NCI-H2029 (cell line): ENCODE data around the gene MUC12.
"Not testable (repeated sequence)": the region's sequence is repeated elsewhere in the genome, so short reads cannot be mapped to it uniquely, and the experiment has no call there.

Experiments
- DNase-seq: peaks from one replicate; lab custom pipeline; 2025; lab: John Stamatoyannopoulos, UW

The MUC12 gene

DNA sequence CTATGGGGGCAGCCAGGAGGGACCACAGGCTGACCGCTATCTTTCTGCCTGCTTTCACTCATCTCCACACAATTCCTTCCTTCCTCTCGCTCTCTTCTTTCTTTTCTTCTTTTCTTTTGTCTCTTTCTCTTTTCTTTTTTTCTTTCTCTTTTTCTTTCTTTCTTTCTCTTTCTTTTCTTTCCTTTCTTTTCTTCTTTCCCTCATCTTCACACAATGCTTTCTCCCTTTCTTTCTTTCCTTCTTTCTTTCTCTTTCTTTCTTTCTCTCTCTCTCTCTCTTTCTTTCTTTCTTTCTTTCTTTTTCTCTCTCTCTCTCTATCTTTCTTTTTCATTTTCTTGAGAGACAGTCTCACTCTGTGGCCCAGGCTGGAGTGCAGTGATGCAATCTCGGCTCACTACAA, 6.8 kb upstream of the MUC12 start:
- DNase-seq: no peak

DNA sequence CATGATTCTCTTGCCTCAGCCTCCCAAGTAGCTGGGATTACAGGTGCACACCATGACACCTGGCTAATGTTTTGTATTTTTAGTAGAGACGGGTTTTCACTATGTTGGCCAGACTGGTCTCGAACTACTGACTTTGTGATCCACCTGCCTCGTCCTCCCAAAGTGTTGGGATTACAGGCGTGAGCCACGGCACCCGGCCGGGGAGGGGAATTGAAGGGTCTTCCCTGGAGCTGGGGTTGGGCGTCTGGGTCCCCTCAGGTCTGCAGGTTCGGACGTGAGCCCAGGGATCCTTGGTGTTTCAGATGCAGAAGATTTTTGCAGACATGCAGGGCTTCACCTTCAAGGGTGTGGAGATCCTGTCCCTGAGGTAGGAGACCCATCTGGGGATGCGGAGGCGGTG, 6.0 kb upstream of the MUC12 start:
- DNase-seq: no peak

DNA sequence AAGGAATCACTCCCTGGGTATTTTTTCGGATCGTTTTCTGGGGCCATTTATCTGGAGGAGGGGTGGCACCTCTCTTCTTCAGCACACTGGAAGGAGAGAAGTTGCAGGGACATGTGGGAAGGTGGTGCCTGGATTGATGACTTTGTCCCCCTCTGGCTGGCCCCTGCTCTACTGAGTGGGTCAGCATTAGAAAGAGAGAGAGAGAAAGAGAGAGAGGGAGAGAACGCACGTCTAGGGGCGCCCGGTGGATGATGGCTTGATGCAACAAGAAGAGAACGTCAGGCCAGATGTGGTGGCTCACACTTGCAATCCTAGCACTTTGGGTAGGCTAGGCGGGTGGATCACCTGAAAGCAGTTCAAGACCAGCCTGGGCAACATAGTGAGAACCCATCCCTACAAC, 5.5 kb upstream of the MUC12 start:
- DNase-seq: no peak

DNA sequence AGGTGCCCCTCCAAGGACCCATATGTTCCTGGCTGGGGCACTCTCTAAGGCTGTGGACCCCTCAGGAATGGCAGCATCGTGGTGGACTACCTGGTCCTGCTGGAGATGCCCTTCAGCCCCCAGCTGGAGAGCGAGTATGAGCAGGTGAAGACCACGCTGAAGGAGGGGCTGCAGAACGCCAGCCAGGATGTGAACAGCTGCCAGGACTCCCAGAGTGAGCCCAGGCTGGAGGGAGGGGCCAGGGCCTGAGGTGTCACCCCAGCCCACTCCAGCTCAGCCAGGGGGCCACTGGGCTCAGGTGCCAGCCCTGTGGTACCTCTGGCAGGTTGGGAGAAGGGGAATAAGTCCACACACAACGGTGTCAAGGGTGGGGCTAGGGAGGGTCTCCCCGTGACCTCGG, 4.7 kb upstream of the MUC12 start:
- DNase-seq: no peak

DNA sequence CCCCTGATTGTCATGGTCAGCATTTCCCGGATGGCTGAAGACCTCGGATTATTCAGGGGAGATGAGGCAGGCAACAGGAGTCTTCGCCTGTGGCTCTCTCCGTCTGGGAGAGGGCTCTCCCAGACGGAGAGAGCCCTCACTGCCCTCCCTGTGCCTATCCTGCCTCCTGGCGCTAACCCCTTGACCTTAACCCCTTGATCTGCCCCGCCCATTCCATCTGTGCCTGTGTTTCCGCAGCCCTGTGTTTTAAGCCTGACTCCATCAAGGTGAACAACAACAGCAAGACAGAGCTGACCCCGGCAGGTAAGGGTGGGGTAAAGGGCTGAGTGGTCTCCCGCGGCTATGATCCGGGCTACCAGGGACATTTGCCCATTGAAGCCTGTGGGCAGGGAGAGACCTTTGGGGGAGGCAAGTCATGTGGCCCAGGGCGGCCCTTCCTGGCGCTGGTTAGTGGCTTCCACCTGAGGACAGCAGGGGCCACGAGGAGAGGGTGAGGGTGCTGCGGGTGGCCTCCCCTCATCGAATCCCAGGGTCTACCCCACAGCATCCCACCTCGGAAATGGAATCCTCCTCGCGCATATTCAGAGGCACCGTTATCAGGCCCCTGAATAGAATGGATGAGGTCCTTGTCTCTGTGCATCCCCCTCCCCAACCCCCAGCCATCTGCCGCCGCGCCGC, 4.2 kb upstream of the MUC12 start:
- no peak for DNase-seq

DNA sequence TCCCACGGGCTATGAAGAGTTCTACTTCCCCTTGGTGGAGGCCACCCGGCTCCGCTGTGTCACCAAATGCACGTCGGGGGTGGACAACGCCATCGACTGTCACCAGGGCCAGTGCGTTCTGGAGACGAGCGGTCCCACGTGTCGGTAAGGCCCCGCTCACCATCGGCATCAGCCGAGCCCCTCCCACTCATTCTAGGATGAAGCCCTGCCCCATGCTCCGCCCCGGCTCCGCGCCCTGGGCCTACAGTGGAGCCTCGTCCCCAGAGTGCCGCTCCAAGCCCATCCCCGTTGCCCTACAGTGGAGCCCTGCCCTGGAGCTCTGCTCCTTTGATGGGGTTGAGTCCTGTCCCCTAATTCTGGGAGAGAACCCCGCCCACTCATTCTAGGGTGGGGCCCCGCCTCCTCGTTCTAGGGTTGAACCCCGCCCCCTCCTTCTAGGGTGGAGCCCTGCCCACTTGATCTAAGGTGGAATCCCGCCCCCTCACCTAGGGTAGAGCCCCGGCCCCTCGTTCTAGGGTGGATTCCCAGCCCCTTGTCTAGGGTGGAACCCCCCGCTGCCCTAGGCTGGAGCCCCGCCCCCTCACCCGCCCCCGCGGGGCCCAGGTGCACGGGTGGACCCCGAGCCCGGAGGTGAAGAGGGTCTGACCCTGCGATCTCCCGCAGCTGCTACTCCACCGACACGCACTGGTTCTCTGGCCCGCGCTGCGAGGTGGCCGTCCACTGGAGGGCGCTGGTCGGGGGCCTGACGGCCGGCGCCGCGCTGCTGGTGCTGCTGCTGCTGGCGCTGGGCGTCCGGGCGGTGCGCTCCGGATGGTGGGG, 3.4 kb upstream of the MUC12 start:
- no peak for DNase-seq

DNA sequence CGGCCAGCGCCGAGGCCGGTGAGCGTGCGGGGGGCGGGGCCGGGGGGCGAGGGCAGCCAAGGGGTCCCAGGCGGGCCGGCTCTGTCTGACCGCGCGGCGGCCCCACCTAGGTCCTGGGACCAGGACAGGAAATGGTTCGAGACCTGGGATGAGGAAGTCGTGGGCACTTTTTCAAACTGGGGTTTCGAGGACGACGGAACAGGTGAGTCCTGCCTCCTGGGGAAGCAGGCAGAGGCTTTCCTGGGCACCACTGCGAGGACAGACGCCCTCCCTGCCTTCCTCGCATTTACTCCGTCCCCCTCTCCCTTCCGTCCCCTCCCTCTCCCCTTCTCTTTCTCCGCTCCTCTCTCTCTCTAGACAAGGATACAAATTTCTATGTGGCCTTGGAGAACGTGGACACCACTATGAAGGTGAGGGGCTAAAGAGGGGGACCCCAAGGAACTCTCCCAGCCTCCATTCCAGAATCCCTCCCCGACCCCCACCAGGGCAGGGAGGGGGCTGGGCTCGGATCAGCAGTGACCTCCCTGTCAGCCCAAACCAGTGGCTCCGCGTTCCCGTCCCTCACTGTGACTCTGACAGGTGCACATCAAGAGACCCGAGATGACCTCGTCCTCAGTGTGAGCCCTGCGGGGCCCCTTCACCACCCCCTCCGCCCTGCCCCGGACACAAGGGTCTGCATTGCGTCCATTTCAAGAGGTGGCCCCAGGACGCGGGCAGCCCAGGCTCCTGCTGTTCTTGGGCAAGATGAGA, 2.6 kb upstream of the MUC12 start:
- DNase-seq: no peak

DNA sequence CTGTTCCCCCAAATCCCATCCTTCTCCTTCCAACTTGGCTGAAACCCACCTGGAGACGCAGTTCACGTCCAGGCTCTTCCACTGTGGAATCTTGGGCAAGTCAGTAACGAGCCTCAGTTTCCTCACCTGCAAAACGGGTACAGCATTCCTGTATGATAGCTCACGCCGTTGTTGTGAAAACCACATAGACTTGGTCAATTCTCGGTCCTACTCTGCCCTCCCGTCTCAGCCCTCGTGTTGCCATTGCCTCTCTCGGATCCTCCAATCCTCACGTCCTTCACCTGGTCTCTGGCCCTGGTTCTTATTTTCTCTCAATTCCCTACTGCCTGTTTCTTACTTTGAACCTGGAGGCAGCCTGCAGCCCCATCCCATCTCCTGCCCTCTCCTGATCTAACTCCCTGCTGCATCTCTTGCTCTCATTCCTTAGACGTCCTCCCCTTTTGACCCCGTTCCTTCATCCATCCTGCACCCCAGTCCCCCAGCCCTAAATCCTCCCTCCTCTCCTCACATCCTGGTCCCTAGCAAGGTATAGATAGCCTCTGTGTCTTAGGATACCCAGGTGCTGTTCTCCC, 2.0 kb upstream of the MUC12 start:
- no peak for DNase-seq

DNA sequence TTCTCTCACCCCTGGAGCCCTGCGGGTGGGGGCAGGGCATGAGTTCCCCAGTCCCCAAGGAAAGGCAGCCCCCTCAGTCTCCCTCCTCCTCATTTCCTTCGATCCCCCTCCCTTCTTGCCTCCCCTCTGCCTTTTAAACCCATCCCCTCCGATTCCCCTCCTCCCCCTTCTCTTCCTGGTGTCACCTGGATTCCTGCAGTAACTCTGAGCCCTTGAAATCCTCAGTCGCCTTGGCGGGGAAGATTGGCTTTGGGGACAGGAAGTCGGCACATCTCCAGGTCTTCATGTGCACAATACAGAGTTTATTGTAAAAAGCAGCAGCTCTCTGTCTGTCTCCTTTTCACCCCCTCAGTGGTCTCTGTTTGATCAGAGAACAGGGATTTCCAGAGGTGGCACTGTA, 1.3 kb upstream of the MUC12 start:
- DNase-seq: no peak

DNA sequence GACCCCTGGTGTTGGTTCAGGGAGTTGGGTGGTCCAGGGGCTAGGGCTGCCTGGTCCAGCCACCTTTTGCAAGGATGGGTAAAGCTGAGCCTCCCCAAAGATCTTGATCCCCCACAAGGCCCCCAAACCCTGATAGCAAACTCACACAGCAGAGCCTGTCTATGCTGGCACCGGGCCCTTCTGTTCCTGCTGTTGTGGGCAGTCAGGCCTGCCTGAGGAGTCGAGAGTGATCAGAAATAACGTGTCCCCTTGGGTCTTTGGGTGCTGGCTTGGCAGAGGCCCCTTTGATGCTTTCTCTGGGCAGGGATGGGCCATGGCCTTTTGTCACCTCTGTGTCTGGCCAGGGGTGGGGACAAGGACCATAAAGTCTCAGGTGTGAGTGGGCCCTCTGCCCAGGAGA, 715 bp upstream of the MUC12 start:
- DNase-seq: no peak

DNA sequence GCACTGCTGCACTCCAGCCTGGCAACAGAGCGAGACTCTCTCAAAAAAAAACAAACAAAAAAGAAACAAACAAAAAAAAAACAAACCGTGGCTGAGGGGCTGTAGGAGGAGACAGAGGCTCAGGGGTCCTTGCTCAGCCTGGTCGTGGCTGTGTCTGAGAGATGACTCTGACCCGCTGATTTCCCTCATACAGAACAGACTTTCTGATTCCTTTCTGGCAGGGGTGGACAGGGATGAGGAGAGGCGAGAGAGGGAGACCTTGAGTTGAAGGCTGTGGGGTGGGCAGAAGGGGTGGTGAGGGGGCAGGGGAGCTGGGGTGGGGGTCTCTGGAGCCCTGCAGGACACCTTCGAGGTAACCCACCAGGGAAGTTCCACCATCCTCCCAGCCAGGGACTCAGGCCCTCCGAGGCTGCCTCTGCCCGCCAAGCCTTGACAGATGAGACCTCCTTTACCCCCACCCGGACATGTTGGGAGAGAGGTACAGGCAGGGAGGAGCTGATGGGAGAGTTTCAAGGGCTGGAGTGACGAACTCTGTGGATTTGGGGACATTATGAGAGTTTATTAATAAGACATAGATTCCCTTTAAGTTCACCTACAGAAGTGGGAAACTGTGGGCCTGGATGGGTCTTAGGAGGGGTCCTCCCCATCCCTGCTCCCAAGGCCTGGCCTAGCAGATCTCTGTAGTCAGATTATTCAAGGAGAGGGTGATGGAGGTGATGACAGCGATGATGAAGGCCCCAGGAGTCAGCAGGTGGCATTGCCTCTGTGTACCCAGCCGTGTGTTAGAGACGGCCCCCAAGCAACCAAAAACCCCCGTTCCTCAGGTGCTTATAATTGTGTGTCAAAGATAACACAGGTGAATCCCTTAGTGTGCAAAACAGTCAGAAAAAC, 2.0 kb downstream of the MUC12 start:
- DNase-seq: no peak

DNA sequence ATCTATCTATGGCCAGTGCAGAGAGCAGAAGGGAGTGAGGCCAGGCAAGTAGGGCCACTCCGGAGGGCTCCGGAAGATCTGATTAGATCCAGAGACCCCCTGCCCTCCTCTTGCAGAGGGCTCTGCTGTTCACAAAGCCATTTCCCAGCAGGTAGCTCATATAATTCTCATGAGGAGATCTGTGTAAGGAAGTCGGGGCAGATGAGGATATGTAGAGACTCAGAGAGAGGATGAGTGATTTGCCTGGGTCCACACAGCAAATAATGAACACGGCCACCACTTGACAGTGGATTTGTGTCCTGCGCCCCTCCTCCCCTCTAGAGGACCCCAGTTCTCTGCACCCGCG, 2.6 kb downstream of the MUC12 start:
- no peak for DNase-seq

DNA sequence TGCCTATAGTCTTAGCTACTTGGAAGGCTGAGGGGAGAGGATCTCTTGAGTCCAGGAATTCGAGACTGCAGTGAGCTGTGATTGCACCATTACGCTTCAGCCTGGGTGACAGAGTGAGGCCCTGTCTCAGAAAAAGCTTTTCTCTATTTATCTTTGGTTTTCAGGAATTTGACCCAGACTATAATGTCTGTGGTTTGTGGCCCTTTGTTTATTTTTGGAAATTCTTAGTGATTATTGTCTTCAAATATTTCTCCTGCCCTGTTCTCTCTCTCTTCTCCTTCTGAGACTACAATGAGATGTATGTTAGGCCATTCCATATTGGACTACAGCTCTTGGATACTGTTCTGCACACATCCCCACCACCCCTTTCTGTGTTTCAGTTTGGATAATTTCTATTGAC, 4.7 kb downstream of the MUC12 start:
- no peak for DNase-seq

DNA sequence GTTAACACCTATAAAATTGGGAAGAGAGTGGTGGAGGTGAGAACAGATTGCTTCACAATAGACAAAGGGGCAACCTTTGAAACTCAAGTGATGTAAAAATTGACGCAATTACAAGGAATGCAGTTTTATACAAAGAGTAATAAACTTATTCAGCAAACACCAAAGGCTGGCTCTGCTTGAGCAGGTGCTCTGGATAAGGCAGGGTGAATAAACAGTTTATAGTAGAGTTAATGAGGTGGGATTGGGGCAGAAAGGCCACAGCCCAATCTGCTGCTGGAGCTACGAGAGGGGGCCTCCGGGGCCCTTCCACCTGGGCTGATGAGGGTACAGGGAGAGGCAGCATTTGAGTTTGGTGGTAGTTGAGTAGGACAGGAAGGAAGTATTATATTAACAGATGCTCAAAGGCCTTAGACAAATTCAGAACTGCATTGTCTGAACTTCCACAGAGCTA, 6.0 kb downstream of the MUC12 start:
- no peak for DNase-seq

DNA sequence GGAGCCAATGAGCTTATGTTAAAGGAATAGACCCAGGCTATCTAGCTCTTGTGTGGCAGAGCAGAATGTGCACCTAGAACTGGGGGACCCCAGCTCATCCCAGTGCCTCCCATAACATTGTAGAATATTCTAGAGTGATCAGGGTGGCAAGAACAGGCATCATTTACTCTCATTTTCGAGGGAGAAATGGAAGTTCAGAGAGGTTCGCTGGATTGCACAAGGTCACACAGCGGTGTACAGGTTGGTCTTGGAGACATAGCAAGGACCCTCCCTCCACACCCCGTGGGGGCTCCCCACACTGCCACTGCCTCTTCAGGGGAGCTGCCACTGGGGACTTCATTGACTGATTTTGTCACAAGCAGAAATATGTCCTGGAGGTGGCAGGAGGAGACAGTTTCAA, 8.9 kb downstream of the MUC12 start:
- no peak for DNase-seq

DNA sequence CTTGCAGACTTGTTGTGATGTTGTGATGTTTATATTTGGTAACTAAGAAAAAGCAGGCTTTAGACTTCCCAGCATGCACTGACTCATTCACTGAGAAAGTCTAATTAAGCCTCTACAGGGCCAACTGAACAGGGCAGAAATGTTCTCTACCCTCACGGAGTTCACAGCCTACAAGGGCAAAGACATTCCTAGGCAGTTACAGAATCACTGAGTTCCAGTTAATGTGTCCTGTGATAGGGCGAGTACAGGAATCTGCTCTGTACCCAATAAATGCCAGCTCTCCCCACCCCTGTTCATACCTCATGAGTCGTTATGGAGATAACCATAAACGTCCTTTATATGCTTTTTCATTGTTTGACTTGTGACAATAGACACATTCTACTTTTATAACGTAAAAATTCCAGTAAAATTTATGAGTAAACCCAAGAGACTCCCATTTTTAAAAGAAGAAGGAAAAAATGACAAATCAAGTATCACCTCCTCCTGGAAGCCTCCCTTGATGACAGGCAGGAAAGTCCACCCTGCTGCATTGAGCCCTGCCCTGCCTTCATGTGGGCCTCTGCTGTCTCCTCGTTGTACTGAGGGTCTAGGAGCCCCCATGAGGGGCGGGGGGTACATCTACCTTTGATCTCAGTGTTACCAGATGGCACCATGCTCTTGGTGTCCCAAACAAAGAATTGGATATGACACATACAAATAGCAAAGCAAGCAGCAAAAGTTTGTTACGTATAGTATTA, 14.3 kb downstream of the MUC12 start:
- no peak for DNase-seq

DNA sequence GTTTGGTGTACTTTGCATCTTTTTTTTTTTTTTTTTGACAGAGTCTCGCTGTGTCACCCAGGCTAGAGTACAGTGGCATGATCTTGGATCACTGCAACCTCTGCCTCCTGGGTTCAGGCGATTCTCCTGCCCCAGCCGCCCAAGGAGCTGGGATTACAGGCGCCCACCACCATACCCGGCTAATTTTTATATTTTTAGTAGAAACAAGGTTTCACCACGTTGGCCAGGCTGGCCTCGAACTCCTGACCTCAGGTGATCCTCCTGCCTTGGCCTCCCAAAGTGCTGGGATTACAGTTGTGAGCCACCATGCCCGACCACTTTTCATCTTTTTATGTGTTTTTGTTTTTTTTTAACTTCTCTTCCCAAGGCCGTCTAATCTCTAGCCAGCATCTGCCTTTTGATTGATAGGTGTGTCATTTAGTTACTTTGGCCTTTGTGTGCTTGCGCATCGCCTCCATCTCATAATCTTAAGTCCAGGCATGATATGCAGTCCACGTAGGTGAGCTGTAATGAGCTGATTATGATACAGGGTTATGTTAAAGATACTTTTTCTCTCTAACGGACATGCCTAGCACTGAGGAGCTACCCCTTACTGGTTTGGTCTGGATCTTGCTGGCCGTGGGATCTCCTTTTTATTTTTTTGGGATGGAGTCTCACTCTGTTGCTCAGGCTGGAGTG, 15.0 kb downstream of the MUC12 start:
- not testable (repeated sequence) for DNase-seq

DNA sequence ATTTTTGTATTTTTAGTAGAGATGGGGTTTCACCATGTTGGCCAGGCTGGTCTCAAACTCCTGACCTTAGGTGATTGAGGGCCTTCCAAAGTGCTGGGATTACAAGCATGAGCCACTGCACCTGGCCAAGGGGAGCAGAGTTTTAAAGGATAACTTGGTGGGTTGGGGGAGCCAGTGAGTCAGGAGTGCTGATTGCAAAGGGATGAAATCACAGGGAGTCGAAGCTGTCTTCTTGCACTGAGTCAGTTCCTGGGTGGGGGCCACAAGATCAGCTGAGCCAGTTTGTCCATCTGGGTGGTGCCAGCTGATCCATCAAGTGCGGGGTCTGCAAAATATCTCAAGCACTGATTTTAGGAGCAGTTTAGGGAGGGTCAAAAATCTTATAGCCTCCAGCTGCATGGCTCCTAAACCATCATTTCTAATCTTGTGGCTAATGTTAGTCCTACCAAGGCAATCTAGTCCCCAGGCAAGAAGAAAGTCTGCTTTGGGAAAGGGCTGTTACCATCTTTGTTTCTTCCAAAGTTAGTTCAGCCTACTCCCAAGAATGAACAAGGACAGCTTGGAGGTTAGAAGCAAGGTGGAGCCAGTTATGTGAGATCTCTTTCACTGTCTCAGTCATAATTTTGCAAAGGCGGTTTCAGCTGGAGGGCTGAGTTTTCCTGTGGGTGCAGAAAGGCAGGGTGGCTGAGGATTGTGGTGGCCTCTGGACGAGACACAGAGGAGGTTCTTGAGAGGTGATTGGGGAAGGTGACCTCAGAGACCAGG, 15.8 kb downstream of the MUC12 start:
- DNase-seq: not testable (repeated sequence)

DNA sequence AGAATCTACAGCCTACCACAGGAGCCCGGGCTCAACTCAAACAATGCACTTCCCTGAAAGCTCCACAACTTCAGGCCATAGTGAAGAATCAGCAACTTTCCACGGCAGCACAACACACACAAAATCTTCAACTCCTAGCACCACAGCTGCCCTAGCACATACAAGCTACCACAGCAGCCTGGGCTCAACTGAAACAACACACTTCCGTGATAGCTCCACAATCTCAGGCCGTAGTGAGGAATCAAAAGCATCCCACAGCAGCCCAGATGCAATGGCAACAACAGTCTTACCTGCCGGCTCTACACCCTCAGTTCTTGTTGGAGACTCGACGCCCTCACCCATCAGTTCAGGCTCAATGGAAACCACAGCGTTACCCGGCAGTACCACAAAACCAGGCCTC, 22.3 kb downstream of the MUC12 start:
- DNase-seq: no peak

DNA sequence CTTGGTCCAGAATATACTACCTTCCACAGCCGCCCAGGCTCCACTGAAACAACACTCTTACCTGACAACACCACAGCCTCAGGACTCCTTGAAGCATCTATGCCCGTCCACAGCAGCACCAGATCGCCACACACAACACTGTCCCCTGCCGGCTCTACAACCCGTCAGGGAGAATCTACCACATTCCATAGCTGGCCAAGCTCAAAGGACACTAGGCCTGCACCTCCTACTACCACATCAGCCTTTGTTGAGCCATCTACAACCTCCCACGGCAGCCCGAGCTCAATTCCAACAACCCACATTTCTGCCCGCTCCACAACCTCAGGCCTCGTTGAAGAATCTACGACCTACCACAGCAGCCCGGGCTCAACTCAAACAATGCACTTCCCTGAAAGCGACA, 22.9 kb downstream of the MUC12 start:
- not testable (repeated sequence) for DNase-seq
